PFSK-1 (cell line): ENCODE data around the gene MYBL2.

Source experiments
- FOXP2 ChIP-seq: optimal IDR thresholded peaks from 2 replicates; pipeline ENCODE3; 2011; ENCODE audit warnings: borderline replicate concordance, control low read depth, inconsistent platforms; ENCODE audit not compliant: insufficient read depth; ENCODE audit errors: extremely low read length, extremely low read depth
- POLR2AphosphoS5 ChIP-seq: IDR thresholded peaks from 2 replicates; pipeline ENCODE4 v1.6.1; 2012; ENCODE audit warnings: low read depth, mild to moderate bottlenecking, control low read depth, low read length, moderate library complexity
- REST ChIP-seq, 2 experiments: IDR thresholded peaks; 2 replicates each; pipeline versions ENCODE4 v1.6.1 to v1.8.0; 2011 to 2012; ENCODE audit warnings: low read depth in 2 of 2, low read length in 2 of 2, control low read depth in 1 of 2, inconsistent platforms in 1 of 2, mild to moderate bottlenecking in 1 of 2, moderate library complexity in 1 of 2; ENCODE audit not compliant: insufficient read depth in 1 of 2
- SIN3A ChIP-seq: IDR thresholded peaks from 2 replicates; pipeline ENCODE4 v1.6.1; 2012; ENCODE audit warnings: mild to moderate bottlenecking, low read length, moderate library complexity, borderline replicate concordance; ENCODE audit not compliant: insufficient read depth
- TAF1 ChIP-seq: IDR thresholded peaks from 2 replicates; pipeline ENCODE4 v1.6.1; 2012; ENCODE audit warnings: low read length, control low read depth, borderline replicate concordance; ENCODE audit not compliant: insufficient read depth

Gene MYBL2

GRCh38 chr20:43731469-43731868, 64.6 kb downstream of the MYBL2 start:
- TF ChIP-seq POLR2AphosphoS5: no peak
- TF ChIP-seq FOXP2: no peak
- no peak for TF ChIP-seq REST (IDR thresholded peaks at IDR 0.05; ENCODE audit: insufficient read depth in 1 of 2, low read depth in 2 of 2, low read length in 2 of 2)
- no peak for TF ChIP-seq TAF1
- no peak for TF ChIP-seq SIN3A

DNA sequence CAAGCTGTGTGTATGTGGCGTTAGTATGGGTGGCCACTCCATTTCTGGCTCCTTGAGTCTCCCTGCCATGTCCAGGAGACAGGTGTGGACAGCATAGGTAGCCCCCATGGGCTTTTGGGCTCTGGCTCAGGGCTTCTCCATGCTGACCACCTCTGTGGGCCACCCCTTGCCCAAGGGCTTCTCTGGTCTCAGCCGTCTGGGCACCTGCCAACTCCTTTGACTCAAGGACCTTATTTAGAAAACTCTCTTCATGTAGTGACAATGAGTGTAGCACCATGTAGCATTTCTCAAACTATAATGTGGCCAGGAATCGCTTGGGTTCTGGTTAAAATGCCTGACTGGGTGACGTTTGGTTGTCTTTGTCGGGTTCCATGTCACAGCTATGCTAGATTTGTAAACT, 65.0 kb downstream of the MYBL2 start:
- TF ChIP-seq FOXP2: no peak
- TF ChIP-seq REST (IDR thresholded peaks at IDR 0.05; ENCODE audit: insufficient read depth in 1 of 2, low read depth in 2 of 2, low read length in 2 of 2): no peak
- TF ChIP-seq POLR2AphosphoS5: no peak

DNA sequence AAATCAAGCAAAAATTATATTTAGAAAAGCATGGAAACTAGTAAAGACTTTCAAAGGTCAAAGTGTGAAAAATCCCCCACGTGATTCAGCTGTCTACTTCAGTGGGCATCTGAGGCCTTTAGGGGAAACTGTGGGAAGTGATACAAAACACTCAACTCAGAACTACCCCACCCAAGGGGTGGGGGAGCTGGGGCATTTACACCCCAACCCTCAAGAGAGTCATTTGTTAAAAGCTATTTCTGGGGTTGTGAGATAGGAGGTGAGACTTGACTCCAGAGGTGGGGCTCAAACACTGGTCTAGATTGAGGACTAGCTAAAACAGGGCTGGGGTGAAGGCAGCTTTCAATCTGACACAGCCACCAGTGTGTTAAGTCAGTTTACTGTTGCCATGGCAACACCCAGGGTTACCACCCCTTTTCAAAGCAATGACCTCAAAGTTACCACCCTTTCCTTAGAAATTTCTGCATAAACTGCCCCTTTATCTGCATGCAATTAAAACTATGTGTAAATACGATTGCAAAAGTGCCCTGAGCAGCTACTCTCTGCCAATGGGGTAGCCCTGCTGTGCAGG, 69.8 kb downstream of the MYBL2 start:
- TF ChIP-seq REST (IDR thresholded peaks at IDR 0.05; ENCODE audit: insufficient read depth in 1 of 2, low read depth in 2 of 2, low read length in 2 of 2) (no peak), SIN3A (no peak), FOXP2 (no peak), POLR2AphosphoS5 (no peak), TAF1 (no peak)

DNA sequence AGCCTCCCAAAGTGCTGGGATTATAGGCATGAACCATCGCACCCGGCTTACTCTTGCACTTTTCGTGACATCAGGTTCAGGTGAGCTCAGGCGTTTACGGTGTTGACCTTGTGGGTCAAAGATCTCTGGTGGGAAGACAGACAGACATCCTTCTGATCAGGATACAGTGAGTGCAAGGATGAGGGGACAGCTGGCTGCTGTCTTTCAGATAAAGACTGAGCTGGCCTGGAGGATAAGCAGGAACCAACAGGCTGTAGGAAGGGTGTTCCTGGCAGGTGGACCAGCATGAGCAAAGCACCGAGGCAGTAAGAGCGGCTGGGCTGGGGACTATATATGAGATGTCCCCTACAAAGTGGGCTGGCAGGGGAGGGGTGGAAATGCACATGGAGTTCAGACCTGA, 71.0 kb downstream of the MYBL2 start:
- TF ChIP-seq REST (IDR thresholded peaks at IDR 0.05; ENCODE audit: insufficient read depth in 1 of 2, low read depth in 2 of 2, low read length in 2 of 2) (no peak), TAF1 (no peak), SIN3A (no peak), FOXP2 (no peak), POLR2AphosphoS5 (no peak)
